Adrenal gland (tissue), 12 donors: ENCODE data around the gene FYN. TPM values are rescaled to one million over a fixed set of nuclear protein-coding genes. Genes with fewer than 3 reads are reported as not detected.

Experiments used
- DNase-seq, 7 donors: peaks; one replicate each; pipeline ENCODE4 v3.0.0-alpha.2; 2019 to 2020
- H3K27ac ChIP-seq, 5 donors: fragments of 200-600 bp; sonication (generic) in 4 of 5; 1 replicate in 3 of 5; 2 replicates in 2 of 5; pipeline versions ENCODE4 v1.5.1 to v1.8.0; 2016 to 2020; ENCODE audit warnings: mild to moderate bottlenecking in 1 of 5
- H3K27me3 ChIP-seq: fragments of 200-600 bp; 2 replicates; pipeline ENCODE4 v1.8.0; 2021
- H3K36me3 ChIP-seq, 2 donors: fragments of 200-600 bp; replicated peaks in 1 of 2; 1 replicate in 1 of 2; 2 replicates in 1 of 2; pipeline versions ENCODE4 v1.5.1 to v1.8.0; 2018 to 2022
- H3K4me1 ChIP-seq, 2 donors: fragments of 200-600 bp; replicated peaks in 1 of 2; 1 replicate in 1 of 2; 2 replicates in 1 of 2; pipeline versions ENCODE4 v1.5.1 to v1.8.0; 2018 to 2021
- H3K4me3 ChIP-seq, 4 donors: fragments of 200-600 bp; sonication (generic) in 3 of 4; one replicate each; pipeline ENCODE4 v1.5.1; 2016 to 2018
- H3K9me3 ChIP-seq, 3 donors: fragments of 200-600 bp; sonication (generic) in 1 of 3; replicated peaks in 1 of 3; 1 replicate in 2 of 3; 2 replicates in 1 of 3; pipeline versions ENCODE4 v1.5.1 to v1.8.0; 2016 to 2021
- CTCF ChIP-seq, 6 experiments: fragments of 450-650 bp in 4 of 6; fragments of 200-600 bp in 2 of 6; sonication (generic) in 1 of 6; IDR thresholded peaks; 1 replicate in 5 of 6; 2 replicates in 1 of 6; pipeline versions ENCODE4 v1.5.1 to v1.8.0; 2016 to 2021; ENCODE audit warnings: antibody characterized with exemption in 6 of 6, mild to moderate bottlenecking in 2 of 6, moderate library complexity in 1 of 6
- POLR2A ChIP-seq, 2 donors: fragments of 450-650 bp; IDR thresholded peaks; one replicate each; pipeline ENCODE4 v1.6.1; 2017; ENCODE audit warnings: antibody characterized with exemption in 2 of 2, mild to moderate bottlenecking in 2 of 2, moderate library complexity in 1 of 2
- WGBS, 4 donors: extraction: QIAGEN DNeasy Blood & Tissue Kit in 2 of 4; methylation state at CpG; one replicate each; pipeline versions ENCODE4 v1.1.5 to v1.1.7; 2013 to 2017; 5-methylcytosine and 5-hydroxymethylcytosine counted together
- intact Hi-C, 2 donors: fragments of 100-400 bp; cut with DNase I; formaldehyde crosslinking; loops; one replicate each; pipeline versions ENCODE4 v1.14.1 to v1.15.0; 2022 to 2023
- polyA plus RNA-seq, 3 donors: library from polyadenylated mRNA; stranded (reverse); fragments of 200-250 nt in 2 of 3; fragments of 350-450 nt in 1 of 3; fragmentation: Illumina TruSeq in 1 of 3; extraction: RNeasy Lipid Tissue Mini Kit (QIAGEN cat#74804) in 1 of 3; gene quantifications; one replicate each; pipeline ENCODE4 v1.2.3, GENCODE V29; 2013 to 2014
- total RNA-seq, 9 donors: library from RNA; depleted of rRNA in 4 of 9; stranded (reverse); fragments of >200 nt in 4 of 9; fragments of 120-200 nt in 1 of 9; fragmentation: NEBNext Ultra II Directional in 1 of 9; extraction: Animal tissue kit (Norgen Biotek cat#: 25700) in 1 of 9; gene quantifications; one replicate each; pipeline versions ENCODE4 v1.1.0 to v1.2.4, GENCODE V29; 2013 to 2023
- donor health status: healthy with polysubstance abuse.
- donor health status: Bipolar disorder and iron deficiency.
- donor health status: DM: yes; HTN: yes; CAD: no.
- donor health status: DM: no; HTN: no; CAD: no.
- donor health status: DM: no; HTN: no; CAD: no.
- donor health status: DM: yes; HTN: yes; CAD: no.

Gene FYN
- total and polyA plus RNA-seq, 12 donors: 10.7 to 36.5 (median 19.8) TPM

GRCh38 chr6:111680015-111680712, 193.1 kb downstream of the FYN start:
- TF ChIP-seq POLR2A (IDR thresholded peaks at IDR 0.05) (no peak), CTCF (IDR thresholded peaks at IDR 0.05) (no peak)
- no peak for DNase-seq
- Histone ChIP-seq H3K27ac (no peak overlapping the region), H3K36me3 (no peaks in the 10 kb centered on the region), H3K27me3 (no peaks in the 10 kb centered on the region), H3K4me3 (no peak overlapping the region), H3K4me1 (peaks cover 0 to 12% of the 10 kb centered on the region in 2 donors), H3K9me3 (no peaks in the 10 kb centered on the region)
- WGBS, 4 donors: 79 to 85% (median 81%) methylated on average over 7 of the region's 7 CpGs
- intact Hi-C loops: no loop called here

GRCh38 chr6:111679126-111679858, 194.0 kb downstream of the FYN start:
- Histone ChIP-seq H3K4me1 (peaks cover 0 to 10% of the 10 kb centered on the region in 2 donors), H3K27ac (no peak overlapping the region), H3K27me3 (no peaks in the 10 kb centered on the region), H3K9me3 (no peaks in the 10 kb centered on the region), H3K36me3 (no peaks in the 10 kb centered on the region), H3K4me3 (no peak overlapping the region)
- intact Hi-C loops: no loop called here
- DNase-seq: no peak
- 78 to 82% (median 80%) methylated on average over 5 of the region's 5 CpGs for WGBS, 4 donors
- no peak for TF ChIP-seq CTCF (IDR thresholded peaks at IDR 0.05)
- no peak for TF ChIP-seq POLR2A (IDR thresholded peaks at IDR 0.05)

- intact Hi-C loops: no loop called here
- Histone ChIP-seq H3K27me3 (no peaks in the 10 kb centered on the region), H3K4me1 (no peaks in the 10 kb centered on the region), H3K9me3 (no peaks in the 10 kb centered on the region), H3K27ac (no peak overlapping the region), H3K4me3 (no peak overlapping the region), H3K36me3 (no peaks in the 10 kb centered on the region)
- no peak for TF ChIP-seq POLR2A (IDR thresholded peaks at IDR 0.05)
- no peak for TF ChIP-seq CTCF (IDR thresholded peaks at IDR 0.05)
- WGBS, 4 donors: 47 to 65% (median 56%) methylated on average over 3 of the region's 3 CpGs
- DNase-seq: no peak
Observed at GRCh38 chr6:111677249-111677990, 195.8 kb downstream of the FYN start.

- no peak overlapping the region for H3K27ac ChIP-seq
- no peaks in the 10 kb centered on the region for H3K4me1 ChIP-seq
- TF ChIP-seq POLR2A (IDR thresholded peaks at IDR 0.05) (no peak), CTCF (IDR thresholded peaks at IDR 0.05) (no peak)
- H3K27me3 ChIP-seq: no peaks in the 10 kb centered on the region
- no peaks in the 10 kb centered on the region for H3K9me3 ChIP-seq
- H3K36me3 ChIP-seq: no peaks in the 10 kb centered on the region
- intact Hi-C loops: no loop called here
- WGBS, 4 donors: 92 to 98% (median 94%) methylated on average over 2 of the region's 2 CpGs
- no peak overlapping the region for H3K4me3 ChIP-seq
- DNase-seq: no peak
Observed at GRCh38 chr6:111676383-111676782, 196.9 kb downstream of the FYN start.
